PC-3 (cell line): ENCODE data around the gene CCDC86. TPM values are rescaled to one million over a fixed set of nuclear protein-coding genes. Genes with fewer than 3 reads are reported as not detected.

Experiments
- ATAC-seq: fragments of 200-7000 bp; cut with Tn5 transposase; 2 replicates; pipeline ENCODE4 v1.9.1; 2020; ENCODE audit warnings: mild to moderate bottlenecking, moderate library complexity
- BruUV-seq: library from RNA; stranded (reverse); fragments of 400-500 nt; replicated peaks from 2 replicates; lab custom pipeline; 2021; lab: Mats Ljungman, UMichigan
- CTCF ChIA-PET: fragments of 300-600 bp; sonication (Branson Sonifier 250); formaldehyde crosslinking; loops from one replicate; lab custom pipeline; 2022; ENCODE audit warnings: antibody characterized with exemption; lab: Charles Lee
- POLR2A ChIA-PET: fragments of 300-600 bp; sonication (Branson Sonifier 250); formaldehyde crosslinking; loops from one replicate; lab custom pipeline; 2022; ENCODE audit warnings: antibody characterized with exemption; ENCODE audit not compliant: unreplicated experiment; lab: Charles Lee
- DNase-seq: peaks from one replicate; pipeline ENCODE4 v3.0.0-alpha.2; 2015
- H2AFZ ChIP-seq: fragments of 300-600 bp; sonication (generic); 2 replicates; pipeline ENCODE4 v1.6.0; 2016; ENCODE audit warnings: antibody characterized with exemption, low read length
- H3F3A ChIP-seq: fragments of 300-600 bp; sonication (generic); one replicate; pipeline ENCODE4 v1.6.0; 2017; ENCODE audit warnings: antibody characterized with exemption, low read length, control low read depth, mild to moderate bottlenecking; ENCODE audit not compliant: unreplicated experiment
- H3K27ac ChIP-seq: fragments of 300-600 bp; sonication (generic); 2 replicates; pipeline ENCODE4 v1.5.1; 2016; ENCODE audit warnings: mild to moderate bottlenecking, low read length
- H3K27me3 ChIP-seq: fragments of 300-600 bp; sonication (generic); 2 replicates; pipeline ENCODE4 v1.6.1; 2016; ENCODE audit warnings: low read length, mixed read lengths
- H3K36me3 ChIP-seq: fragments of 300-600 bp; sonication (generic); 2 replicates; pipeline ENCODE4 v1.6.1; 2016; ENCODE audit warnings: low read depth, mixed run types, low read length, mixed read lengths
- H3K4me1 ChIP-seq: fragments of 300-600 bp; sonication (generic); 2 replicates; pipeline ENCODE4 v1.5.1; 2016; ENCODE audit warnings: low read length; ENCODE audit not compliant: insufficient read depth
- H3K4me2 ChIP-seq: fragments of 300-600 bp; sonication (generic); 2 replicates; pipeline ENCODE4 v1.6.0; 2016; ENCODE audit warnings: low read length
- H3K4me3 ChIP-seq: fragments of 300-600 bp; sonication (generic); 2 replicates; pipeline ENCODE4 v1.5.1; 2016; ENCODE audit warnings: mild to moderate bottlenecking, low read length, mixed read lengths
- H3K79me2 ChIP-seq: fragments of 300-600 bp; sonication (generic); 2 replicates; pipeline ENCODE4 v1.6.1; 2017; ENCODE audit warnings: low read length, mixed read lengths
- H3K9ac ChIP-seq: fragments of 300-600 bp; sonication (generic); 2 replicates; pipeline ENCODE4 v1.6.0; 2016; ENCODE audit warnings: mild to moderate bottlenecking, low read length
- H3K9me2 ChIP-seq: fragments of 300-600 bp; sonication (generic); replicated peaks from 2 replicates; pipeline ENCODE4 v1.6.1; 2016; ENCODE audit warnings: mixed run types, low read length, mixed read lengths
- H3K9me3 ChIP-seq: fragments of 300-600 bp; sonication (generic); 2 replicates; pipeline ENCODE4 v1.6.1; 2016; ENCODE audit warnings: low read length, mixed read lengths
- H4K20me1 ChIP-seq: fragments of 300-600 bp; sonication (generic); 2 replicates; pipeline ENCODE4 v1.6.1; 2016; ENCODE audit warnings: low read length, mixed read lengths
- CTCF ChIP-seq: fragments of 300-600 bp; sonication (generic); conservative IDR thresholded peaks from 2 replicates; pipeline ENCODE4 v1.5.1; 2017; ENCODE audit warnings: antibody characterized with exemption, low read depth, mild to moderate bottlenecking, low read length
- EZH2 ChIP-seq: fragments of 300-600 bp; sonication (generic); IDR thresholded peaks from one replicate; pipeline ENCODE4 v1.6.1; 2017; ENCODE audit warnings: antibody characterized with exemption, mild to moderate bottlenecking, low read length; ENCODE audit not compliant: unreplicated experiment
- EZH2phosphoT487 ChIP-seq: fragments of 300-600 bp; sonication (generic); IDR thresholded peaks from 2 replicates; pipeline ENCODE4 v1.6.1; 2018; ENCODE audit warnings: mild to moderate bottlenecking, antibody characterized with exemption, low read length, borderline replicate concordance
- intact Hi-C: fragments of 100-400 bp; cut with micrococcal nuclease; formaldehyde crosslinking; loops from 2 replicates; pipeline ENCODE4 v1.9.0; 2023
- total RNA-seq: library from RNA; depleted of rRNA; stranded (reverse); fragments of >200 nt; gene quantifications from 2 replicates; pipeline ENCODE4 v1.2.3, GENCODE V29; 2014

The CCDC86 gene
- total RNA-seq, 1 experiment from 2014 or later: 67.9 TPM

GRCh38 chr11:60872124-60872960, 30.4 kb downstream of the CCDC86 start:
- TF ChIP-seq CTCF: no peak
- no peak for TF ChIP-seq EZH2
- Histone ChIP-seq H2AFZ (no peak overlapping the region), H4K20me1 (no peaks in the 10 kb centered on the region), H3K27me3 (no peaks in the 10 kb centered on the region), H3K9me2 (no peaks in the 10 kb centered on the region), H3K27ac (no peak overlapping the region), H3K79me2 (no peaks in the 10 kb centered on the region), H3K4me1 (peaks cover 1% of the 10 kb centered on the region; the same call in 1 of the 2 replicates), H3K9ac (no peak overlapping the region), H3K9me3 (no peaks in the 10 kb centered on the region), H3K4me2 (no peak overlapping the region), H3K4me3 (no peak overlapping the region), H3F3A (no peaks in the 10 kb centered on the region), H3K36me3 (no peaks in the 10 kb centered on the region)
- ATAC-seq: no peak
- ChIA-PET POLR2A (no interaction called here), CTCF (no interaction called here)
- intact Hi-C loops: no loop called here
- no TSS peak for BruUV-seq
- DNase-seq: no peak

GRCh38 chr11:60872961-60873524, 31.1 kb downstream of the CCDC86 start:
- Histone ChIP-seq H4K20me1 (no peaks in the 10 kb centered on the region), H3K79me2 (no peaks in the 10 kb centered on the region), H3K4me2 (no peak overlapping the region), H3K27ac (no peak overlapping the region), H3F3A (no peaks in the 10 kb centered on the region), H3K9me2 (no peaks in the 10 kb centered on the region), H3K4me3 (no peak overlapping the region), H3K4me1 (no peaks in the 10 kb centered on the region), H2AFZ (no peak overlapping the region), H3K36me3 (no peaks in the 10 kb centered on the region), H3K9ac (no peak overlapping the region), H3K9me3 (no peaks in the 10 kb centered on the region), H3K27me3 (no peaks in the 10 kb centered on the region)
- ChIA-PET POLR2A (no interaction called here), CTCF (no interaction called here)
- ATAC-seq (no peak), DNase-seq (no peak)
- intact Hi-C loops: no loop called here
- no TSS peak for BruUV-seq
- TF ChIP-seq EZH2phosphoT487 (no peak), CTCF (no peak), EZH2 (no peak)

GRCh38 chr11:60873533-60873932, 31.6 kb downstream of the CCDC86 start:
- H3K27ac ChIP-seq: no peak overlapping the region
- POLR2A ChIA-PET: no interaction called here
- intact Hi-C loops: no loop called here
- no TSS peak for BruUV-seq
- ATAC-seq (no peak), DNase-seq (no peak)
- 0 out of 2 replicates have a peak, but pooled peaks cover 2% of the 10 kb centered on the region for H3K36me3 ChIP-seq
- H3K9ac ChIP-seq: no peak overlapping the region
- H3F3A ChIP-seq: no peaks in the 10 kb centered on the region
- no peaks in the 10 kb centered on the region for H4K20me1 ChIP-seq
- no peaks in the 10 kb centered on the region for H3K9me3 ChIP-seq
- H3K9me2 ChIP-seq: no peaks in the 10 kb centered on the region
- CTCF ChIA-PET: no interaction called here
- no peaks in the 10 kb centered on the region for H3K79me2 ChIP-seq
- TF ChIP-seq EZH2phosphoT487: no peak
- no peak for TF ChIP-seq CTCF
- no peak for TF ChIP-seq EZH2
- H2AFZ ChIP-seq: no peak overlapping the region
- H3K4me1 ChIP-seq: no peaks in the 10 kb centered on the region
- no peak overlapping the region for H3K4me3 ChIP-seq
- no peak overlapping the region for H3K4me2 ChIP-seq
- no peaks in the 10 kb centered on the region for H3K27me3 ChIP-seq
